Cardiac fibroblast (primary cell): Measurements from ENCODE around the gene SYT15.

Source experiments
- DNase-seq, 2 donors: peaks; one replicate each; pipeline versions ENCODE4 v3.0.0 to v3.0.0-alpha.2; 2010; ENCODE audit warnings: low read depth in 2 of 2
- H3K4me3 ChIP-seq, 2 donors: replicated peaks in 1 of 2; 1 replicate in 1 of 2; 2 replicates in 1 of 2; pipeline ENCODE4 v1.5.1; 2011; ENCODE audit warnings: low read depth in 2 of 2, low read length in 2 of 2, mild to moderate bottlenecking in 2 of 2, moderate library complexity in 1 of 2
- TF ChIP-seq, protein P1 (sequence below): IDR thresholded peaks from one replicate; pipeline ENCODE4 v1.5.1; 2011; ENCODE audit warnings: low read depth, mild to moderate bottlenecking, low read length, inconsistent platforms

The SYT15 gene

DNA sequence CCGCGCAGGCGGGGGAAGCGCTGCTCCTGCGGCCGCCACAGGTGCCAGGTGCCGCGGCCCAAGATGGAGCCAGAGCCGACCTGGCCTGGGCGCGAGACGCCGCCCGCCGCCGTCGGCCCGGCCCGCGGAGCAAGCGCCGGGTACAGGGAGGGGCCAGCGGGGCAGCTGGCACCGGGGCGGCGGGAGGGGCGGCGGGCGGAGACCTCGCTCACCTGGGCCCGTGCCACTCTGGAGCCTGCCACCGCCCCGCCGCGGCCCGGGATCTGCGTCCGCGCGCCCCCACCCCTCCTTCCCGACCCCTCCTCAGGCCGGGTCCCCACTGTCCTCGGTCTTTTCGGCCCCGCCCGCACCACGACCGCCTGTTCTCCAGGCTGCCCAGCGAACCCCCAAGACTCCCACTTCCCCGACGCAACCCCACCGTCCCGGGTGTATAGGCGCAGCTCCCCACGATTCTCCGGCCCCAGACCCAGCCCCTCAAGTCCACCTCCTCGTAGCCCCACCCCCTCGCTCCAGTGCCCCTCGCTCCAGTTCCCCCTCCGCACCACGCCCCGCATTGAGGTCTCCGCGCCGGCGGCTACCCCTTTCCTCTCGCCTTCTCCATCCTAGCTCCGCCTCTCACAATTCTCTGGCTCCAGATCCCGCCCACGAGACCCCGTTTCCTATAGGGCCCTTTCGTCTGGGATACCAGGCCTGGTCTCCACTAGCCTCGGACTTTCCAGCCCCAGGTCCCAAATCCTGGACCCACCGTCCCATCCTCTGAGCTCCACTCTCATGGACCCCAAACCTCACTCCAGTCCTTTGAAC is 22.2 kb upstream of the SYT15 start, which contains the start of gene GPRIN2:
Gene GPRIN2, minus strand, starts transcription at position 144 of the 804 bp plus-strand sequence. CDS start 5,922 bp downstream, outside the sequence.
- DNase-seq: no peak
- TF ChIP-seq, protein P1, sequence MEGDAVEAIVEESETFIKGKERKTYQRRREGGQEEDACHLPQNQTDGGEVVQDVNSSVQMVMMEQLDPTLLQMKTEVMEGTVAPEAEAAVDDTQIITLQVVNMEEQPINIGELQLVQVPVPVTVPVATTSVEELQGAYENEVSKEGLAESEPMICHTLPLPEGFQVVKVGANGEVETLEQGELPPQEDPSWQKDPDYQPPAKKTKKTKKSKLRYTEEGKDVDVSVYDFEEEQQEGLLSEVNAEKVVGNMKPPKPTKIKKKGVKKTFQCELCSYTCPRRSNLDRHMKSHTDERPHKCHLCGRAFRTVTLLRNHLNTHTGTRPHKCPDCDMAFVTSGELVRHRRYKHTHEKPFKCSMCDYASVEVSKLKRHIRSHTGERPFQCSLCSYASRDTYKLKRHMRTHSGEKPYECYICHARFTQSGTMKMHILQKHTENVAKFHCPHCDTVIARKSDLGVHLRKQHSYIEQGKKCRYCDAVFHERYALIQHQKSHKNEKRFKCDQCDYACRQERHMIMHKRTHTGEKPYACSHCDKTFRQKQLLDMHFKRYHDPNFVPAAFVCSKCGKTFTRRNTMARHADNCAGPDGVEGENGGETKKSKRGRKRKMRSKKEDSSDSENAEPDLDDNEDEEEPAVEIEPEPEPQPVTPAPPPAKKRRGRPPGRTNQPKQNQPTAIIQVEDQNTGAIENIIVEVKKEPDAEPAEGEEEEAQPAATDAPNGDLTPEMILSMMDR: no peak
- peak within 1 kb of the TSS in 1 of 2 donors; percentile 33 for H3K4me3 ChIP-seq

DNA sequence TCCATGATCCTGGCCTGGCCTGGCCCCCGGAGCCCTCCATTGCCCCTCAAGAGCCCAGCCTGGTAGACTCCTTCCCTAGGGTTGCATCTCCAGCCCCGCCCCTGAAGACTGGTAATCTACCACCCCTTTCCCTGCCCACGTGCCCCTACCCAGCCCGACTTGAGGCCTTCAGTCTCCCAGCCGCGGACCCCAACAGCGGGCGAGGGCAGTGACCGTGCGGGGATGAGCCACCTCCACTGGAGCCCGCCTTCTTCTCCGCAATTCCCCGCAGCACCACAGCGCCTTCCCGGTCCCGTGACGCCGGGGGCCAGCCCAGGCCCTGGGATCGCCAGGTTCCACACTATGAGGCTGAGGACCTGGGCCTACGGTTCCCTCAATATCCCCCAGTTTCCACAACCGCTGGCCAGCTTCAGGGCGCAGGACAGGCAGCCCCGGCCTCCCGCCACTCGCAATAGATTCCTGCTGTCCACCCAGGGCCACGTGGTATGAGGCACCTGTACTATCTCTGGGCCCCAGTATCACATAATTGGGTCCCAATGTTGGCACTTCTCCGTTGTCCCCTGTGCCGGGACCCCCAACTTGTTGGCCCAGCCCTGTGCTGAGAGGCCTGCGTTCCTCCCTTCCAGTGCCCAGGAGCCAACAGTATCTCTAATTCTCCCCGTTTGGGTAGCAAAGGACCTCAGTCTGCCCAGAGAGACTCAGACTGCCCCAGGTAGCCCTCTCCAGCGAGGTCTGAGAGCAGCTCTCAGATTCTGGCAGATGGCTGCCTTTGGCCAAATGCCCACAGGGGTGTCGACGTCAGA is 21.4 kb upstream of the SYT15 start:
- no peak for DNase-seq
- H3K4me3 ChIP-seq: no peak overlapping the region
- TF ChIP-seq, protein P1: no peak

DNA sequence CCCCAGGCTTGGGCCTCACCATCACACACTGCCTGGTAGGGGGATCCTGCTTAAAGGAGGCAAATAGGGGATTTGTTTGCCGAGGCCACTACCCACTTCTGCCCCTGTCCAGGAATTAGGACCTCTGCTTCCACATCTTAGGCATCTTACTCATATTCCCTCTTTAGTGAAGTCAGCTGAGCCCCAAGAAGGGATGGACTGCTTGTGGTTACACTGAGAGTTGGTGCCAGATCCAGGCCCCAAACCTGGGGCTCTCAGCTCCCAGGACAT is 20.9 kb upstream of the SYT15 start:
- DNase-seq: no peak
- H3K4me3 ChIP-seq: no peak overlapping the region
- TF ChIP-seq, protein P1: no peak

DNA sequence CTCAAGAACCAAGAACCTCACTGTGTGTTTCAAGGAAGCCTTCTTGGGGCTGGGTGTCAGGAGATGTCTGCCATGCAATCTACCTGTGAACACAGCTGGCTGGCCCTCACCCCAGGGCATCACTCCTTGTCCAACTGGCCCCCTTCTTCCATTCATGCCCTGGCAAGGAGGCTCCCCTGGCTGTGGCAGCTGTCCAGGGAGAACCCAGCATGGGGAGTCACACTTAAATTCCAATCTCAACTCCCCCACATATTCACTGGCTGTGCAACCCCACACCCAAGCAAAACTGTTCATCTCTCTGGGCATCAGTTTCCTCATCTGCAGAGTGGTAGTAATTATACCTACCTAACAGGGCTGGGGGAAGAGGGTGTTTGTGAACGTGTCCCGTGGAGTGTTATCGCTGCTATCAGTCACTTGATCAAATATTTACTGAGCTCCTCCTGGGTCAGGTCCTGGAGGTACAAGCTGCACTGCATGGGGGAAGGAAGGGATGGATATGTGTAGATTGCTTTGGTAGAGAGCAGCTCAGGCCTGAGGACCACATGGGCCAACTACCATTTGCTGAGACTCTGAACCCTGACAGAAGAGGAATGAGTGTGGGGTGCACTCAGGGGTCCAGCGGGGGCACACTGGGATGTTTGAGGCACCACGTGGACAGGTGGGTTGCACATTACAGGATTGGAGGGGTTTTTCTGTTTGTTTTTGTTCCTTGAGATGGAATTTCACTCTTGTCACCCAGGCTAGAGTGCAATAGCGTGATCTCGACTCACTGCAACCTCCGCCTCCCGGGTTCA is 20.3 kb upstream of the SYT15 start:
- TF ChIP-seq, protein P1: no peak
- H3K4me3 ChIP-seq: no peak overlapping the region
- no peak for DNase-seq

DNA sequence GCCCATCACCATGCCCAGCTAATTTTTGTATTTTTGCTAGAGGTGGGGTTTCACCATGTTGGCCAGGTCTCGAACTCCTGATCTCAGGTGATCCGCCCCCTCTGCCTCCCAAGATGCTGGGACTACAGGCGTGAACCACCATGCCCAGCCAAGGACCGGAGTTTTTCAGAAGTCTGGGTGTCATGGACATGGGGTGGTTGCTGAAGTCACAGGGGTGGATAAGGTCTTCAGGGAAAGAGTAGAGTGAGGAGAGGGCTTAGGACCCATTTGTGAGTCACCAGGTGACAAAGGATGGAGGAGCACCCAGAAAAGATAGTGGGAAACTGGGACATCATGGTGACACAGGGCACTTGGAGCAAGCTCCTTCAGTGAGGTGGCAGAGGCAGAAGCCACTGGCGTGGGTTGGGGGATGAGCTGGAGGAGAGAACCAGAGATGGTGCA is 19.7 kb upstream of the SYT15 start:
- TF ChIP-seq, protein P1: no peak
- DNase-seq: no peak
- no peak overlapping the region for H3K4me3 ChIP-seq

DNA sequence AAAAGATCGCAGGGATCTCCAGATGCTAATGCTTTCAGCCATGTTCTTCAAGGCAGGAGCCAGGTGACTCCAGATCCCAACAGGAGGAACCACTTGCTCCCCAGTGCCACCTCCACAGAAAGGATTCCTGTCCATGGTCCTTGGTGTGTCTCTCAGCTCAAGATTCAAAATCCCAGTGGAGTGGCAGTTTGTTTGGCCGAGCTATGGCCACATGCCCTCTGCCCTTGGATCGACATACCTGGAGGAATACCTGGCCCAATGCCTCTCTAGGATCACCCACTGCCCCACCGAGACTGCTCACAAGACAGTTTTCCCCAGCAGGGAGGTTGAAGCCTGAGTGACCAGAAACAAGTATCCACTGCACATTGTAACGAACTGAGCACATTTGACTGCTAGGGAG is 18.5 kb upstream of the SYT15 start:
- no peak for DNase-seq
- TF ChIP-seq, protein P1: no peak

More for the DNA sequence above, 18.5 kb upstream of the SYT15 start:
- no peak overlapping the region for H3K4me3 ChIP-seq
